Measurements from ENCODE around the gene FAM83F.

GRCh38 chr22:40035351-40035750, 40.6 kb downstream of the FAM83F start:
- TF ChIP-seq YY1 (IDR thresholded peaks at IDR 0.05; ENCODE audit: insufficient read depth, insufficient read length) (no peak), ZNF274 (IDR thresholded peaks at IDR 0.05; ENCODE audit: low read depth, low read length) (no peak), SUZ12 (IDR thresholded peaks at IDR 0.05; ENCODE audit: extremely low read depth, insufficient read depth, insufficient read length) (no peak)
